Spleen (tissue), 7 donors: ENCODE measurements around the gene CD4.

Experiments used
- POLR2A ChIP-seq, 3 donors: fragments of 450-650 bp; IDR thresholded peaks; one replicate each; pipeline ENCODE4 v1.5.1; 2017; ENCODE audit warnings: antibody characterized with exemption in 3 of 3, mild to moderate bottlenecking in 1 of 3
- TF ChIP-seq, protein P1 (sequence below), 11 experiments: fragments of 200-600 bp in 7 of 11; fragments of 450-650 bp in 4 of 11; sonication (generic) in 4 of 11; IDR thresholded peaks in 8 of 11; conservative IDR thresholded peaks in 3 of 11; 1 replicate in 7 of 11; 2 replicates in 4 of 11; pipeline versions ENCODE4 v1.4.0 to v1.8.0; 2016 to 2021; ENCODE audit warnings: antibody characterized with exemption in 11 of 11, inconsistent platforms in 4 of 11, mild to moderate bottlenecking in 1 of 11
- donor health status: DM: no; HTN: no; CAD: no; lungs with moderate emphysema.
- donor health status: DM: no; HTN: no; CAD: no.
- donor health status: DM: no; HTN: no; CAD: no.

- TF ChIP-seq, protein P1, sequence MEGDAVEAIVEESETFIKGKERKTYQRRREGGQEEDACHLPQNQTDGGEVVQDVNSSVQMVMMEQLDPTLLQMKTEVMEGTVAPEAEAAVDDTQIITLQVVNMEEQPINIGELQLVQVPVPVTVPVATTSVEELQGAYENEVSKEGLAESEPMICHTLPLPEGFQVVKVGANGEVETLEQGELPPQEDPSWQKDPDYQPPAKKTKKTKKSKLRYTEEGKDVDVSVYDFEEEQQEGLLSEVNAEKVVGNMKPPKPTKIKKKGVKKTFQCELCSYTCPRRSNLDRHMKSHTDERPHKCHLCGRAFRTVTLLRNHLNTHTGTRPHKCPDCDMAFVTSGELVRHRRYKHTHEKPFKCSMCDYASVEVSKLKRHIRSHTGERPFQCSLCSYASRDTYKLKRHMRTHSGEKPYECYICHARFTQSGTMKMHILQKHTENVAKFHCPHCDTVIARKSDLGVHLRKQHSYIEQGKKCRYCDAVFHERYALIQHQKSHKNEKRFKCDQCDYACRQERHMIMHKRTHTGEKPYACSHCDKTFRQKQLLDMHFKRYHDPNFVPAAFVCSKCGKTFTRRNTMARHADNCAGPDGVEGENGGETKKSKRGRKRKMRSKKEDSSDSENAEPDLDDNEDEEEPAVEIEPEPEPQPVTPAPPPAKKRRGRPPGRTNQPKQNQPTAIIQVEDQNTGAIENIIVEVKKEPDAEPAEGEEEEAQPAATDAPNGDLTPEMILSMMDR (IDR thresholded peaks at IDR 0.05 in 8 of 11, conservative IDR thresholded peaks at IDR 0.05 in 3 of 11): no peak
- TF ChIP-seq POLR2A (IDR thresholded peaks at IDR 0.05): no peak
Observed at GRCh38 chr12:6771091-6771495, 18.2 kb upstream of the CD4 start.
